ENCODE results near the gene ROR1. TPM values are rescaled to one million over a fixed set of nuclear protein-coding genes. Genes with fewer than 3 reads are reported as not detected.

ROR1 gene
- total RNA-seq, 1 donor from 2014 or later: 11.0 TPM

DNA sequence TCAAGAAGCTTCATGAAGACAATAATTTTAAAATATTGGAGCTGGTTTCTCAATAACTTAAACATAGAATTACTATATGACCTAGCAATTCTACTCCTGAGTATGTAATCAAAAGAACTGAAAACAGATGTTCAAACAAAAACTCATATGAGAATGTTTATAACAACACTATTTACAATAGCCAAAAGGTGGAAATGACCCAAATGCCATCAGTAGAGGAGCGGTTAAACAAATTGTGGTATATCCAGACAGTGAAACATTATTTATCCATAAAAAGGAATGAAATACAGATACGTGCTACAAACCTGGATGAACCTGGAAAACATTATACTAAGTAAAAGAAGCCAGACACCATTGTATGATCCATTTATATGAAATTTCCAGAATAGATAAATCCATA lies 366.8 kb downstream of the ROR1 start:
- Mint-ChIP-seq H3K9me3 (peaks cover 4% of the 10 kb centered on the region), H3K4me3 (no peak overlapping the region), H3K36me3 (ENCODE audit: low read depth) (peaks cover 9% of the 10 kb centered on the region), H3K27ac (ENCODE audit: unreplicated experiment) (no peak overlapping the region), H3K4me1 (peaks cover 7% of the 10 kb centered on the region), H3K27me3 (ENCODE audit: low read depth) (no peaks in the 10 kb centered on the region)
- TF ChIP-seq, protein P1, sequence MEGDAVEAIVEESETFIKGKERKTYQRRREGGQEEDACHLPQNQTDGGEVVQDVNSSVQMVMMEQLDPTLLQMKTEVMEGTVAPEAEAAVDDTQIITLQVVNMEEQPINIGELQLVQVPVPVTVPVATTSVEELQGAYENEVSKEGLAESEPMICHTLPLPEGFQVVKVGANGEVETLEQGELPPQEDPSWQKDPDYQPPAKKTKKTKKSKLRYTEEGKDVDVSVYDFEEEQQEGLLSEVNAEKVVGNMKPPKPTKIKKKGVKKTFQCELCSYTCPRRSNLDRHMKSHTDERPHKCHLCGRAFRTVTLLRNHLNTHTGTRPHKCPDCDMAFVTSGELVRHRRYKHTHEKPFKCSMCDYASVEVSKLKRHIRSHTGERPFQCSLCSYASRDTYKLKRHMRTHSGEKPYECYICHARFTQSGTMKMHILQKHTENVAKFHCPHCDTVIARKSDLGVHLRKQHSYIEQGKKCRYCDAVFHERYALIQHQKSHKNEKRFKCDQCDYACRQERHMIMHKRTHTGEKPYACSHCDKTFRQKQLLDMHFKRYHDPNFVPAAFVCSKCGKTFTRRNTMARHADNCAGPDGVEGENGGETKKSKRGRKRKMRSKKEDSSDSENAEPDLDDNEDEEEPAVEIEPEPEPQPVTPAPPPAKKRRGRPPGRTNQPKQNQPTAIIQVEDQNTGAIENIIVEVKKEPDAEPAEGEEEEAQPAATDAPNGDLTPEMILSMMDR (conservative IDR thresholded peaks at IDR 0.05): no peak
- no peak for DNase-seq (ENCODE audit: low read depth, low spot score)

DNA sequence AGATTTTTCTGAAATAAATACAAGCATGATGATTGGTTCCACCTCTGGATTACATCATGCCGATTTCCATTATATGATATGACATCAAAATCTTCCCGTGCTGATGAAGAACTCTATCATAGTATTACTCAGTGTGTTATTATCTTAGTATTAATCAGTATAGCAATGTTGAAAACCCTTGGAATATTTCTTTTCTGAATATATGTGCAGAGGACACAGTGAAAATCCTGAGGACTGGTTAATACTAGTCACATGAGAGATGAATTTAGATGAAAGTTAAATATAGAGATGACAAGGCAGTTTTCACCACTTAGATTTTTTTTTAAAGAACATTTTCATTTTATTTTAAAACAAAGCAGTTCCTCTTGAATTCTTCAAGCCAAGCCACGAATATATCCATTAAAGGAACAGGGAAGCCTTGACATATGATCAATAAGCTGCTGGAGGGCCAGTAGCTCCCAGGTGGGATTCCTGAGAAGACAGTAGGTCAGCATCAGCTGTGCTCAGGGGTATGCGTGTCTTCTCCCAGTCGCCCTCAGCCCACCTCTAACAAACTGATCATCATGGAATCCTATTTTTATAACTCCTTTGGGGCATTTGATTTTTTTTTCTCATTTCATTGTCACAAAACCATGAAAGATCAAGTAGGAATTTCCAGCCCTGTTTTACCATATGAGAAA lies 373.4 kb downstream of the ROR1 start:
- H3K27me3 Mint-ChIP-seq (ENCODE audit: low read depth): no peaks in the 10 kb centered on the region
- H3K27ac Mint-ChIP-seq (ENCODE audit: unreplicated experiment): no peak overlapping the region
- DNase-seq (ENCODE audit: low read depth, low spot score): no peak
- H3K36me3 Mint-ChIP-seq (ENCODE audit: low read depth): peaks cover 7% of the 10 kb centered on the region
- no peaks in the 10 kb centered on the region for H3K4me1 Mint-ChIP-seq
- no peaks in the 10 kb centered on the region for H3K9me3 Mint-ChIP-seq
- no peak overlapping the region for H3K4me3 Mint-ChIP-seq
- TF ChIP-seq, protein P1 (conservative IDR thresholded peaks at IDR 0.05): no peak

DNA sequence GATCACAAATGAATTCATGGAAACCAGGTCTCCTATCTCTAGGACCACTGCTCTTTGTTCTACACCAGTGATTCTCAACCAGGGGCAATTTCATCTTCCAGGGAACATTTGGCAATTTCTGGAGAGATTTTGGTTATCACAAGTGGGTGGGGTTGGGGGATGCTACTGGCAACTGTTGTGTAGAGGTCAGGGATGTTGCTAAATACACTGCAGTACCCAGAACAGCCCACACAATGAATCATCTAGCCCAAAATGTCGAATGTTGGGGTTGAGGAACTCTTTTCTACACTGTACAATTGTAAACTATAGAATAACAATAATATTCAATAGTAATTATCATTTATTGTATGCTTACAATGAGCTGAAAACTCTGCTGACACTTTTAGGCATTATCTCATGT lies 373.9 kb downstream of the ROR1 start:
- H3K9me3 Mint-ChIP-seq: no peaks in the 10 kb centered on the region
- H3K27me3 Mint-ChIP-seq (ENCODE audit: low read depth): no peaks in the 10 kb centered on the region
- H3K27ac Mint-ChIP-seq (ENCODE audit: unreplicated experiment): no peak overlapping the region
- no peak overlapping the region for H3K4me3 Mint-ChIP-seq
- H3K36me3 Mint-ChIP-seq (ENCODE audit: low read depth): peaks cover 7% of the 10 kb centered on the region
- DNase-seq (ENCODE audit: low read depth, low spot score): no peak
- TF ChIP-seq, protein P1 (conservative IDR thresholded peaks at IDR 0.05): no peak
- H3K4me1 Mint-ChIP-seq: no peaks in the 10 kb centered on the region

DNA sequence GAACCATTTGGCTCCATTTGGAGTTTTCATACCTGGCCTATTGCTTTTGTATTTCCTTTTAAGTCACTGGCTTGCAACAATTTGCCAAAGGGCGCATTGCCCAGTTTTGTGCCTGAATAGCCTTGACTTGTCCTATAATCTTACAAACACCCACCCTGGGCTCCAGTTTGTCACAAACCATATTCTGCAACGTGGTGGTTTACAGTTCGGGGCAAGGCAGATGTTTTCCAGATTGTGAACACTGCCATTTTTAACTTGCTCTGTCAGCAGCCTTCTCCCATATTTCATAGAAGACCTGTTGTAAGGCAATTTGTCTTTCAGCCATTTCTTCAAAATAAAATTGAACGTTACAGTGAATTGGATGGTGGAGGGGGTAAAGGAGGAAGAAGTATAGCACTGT lies 376.4 kb downstream of the ROR1 start:
- Mint-ChIP-seq H3K36me3 (ENCODE audit: low read depth) (peaks cover 4% of the 10 kb centered on the region), H3K27ac (ENCODE audit: unreplicated experiment) (no peak overlapping the region), H3K27me3 (ENCODE audit: low read depth) (no peaks in the 10 kb centered on the region), H3K4me1 (peaks cover 11% of the 10 kb centered on the region), H3K9me3 (no peaks in the 10 kb centered on the region), H3K4me3 (no peak overlapping the region)
- TF ChIP-seq, protein P1 (conservative IDR thresholded peaks at IDR 0.05): no peak
- no peak for DNase-seq (ENCODE audit: low read depth, low spot score)

DNA sequence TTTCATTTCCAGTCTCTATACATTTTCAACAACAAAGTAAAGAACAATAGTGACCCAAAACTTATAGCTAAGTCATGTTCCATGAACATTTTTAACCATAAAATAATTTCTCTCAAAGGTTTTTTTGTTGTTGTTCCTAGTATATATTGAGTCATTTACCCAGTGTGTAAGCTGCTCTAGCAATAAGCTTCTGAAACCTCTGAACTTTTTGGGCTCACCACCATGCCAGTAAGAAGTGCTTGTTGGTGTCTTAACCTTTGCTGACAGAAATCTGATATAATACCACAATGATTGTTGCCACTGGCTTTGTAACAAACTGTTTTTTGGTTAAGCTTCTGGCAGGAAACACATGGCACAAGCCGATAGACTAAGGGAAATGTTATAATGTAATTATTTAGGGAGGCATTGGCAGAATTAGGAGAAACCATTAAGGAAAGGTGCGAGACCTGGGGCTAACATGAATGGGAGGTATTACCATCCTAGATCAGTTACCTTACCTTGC lies 377.0 kb downstream of the ROR1 start:
- peaks cover 4% of the 10 kb centered on the region for H3K36me3 Mint-ChIP-seq (ENCODE audit: low read depth)
- no peaks in the 10 kb centered on the region for H3K27me3 Mint-ChIP-seq (ENCODE audit: low read depth)
- no peak overlapping the region for H3K27ac Mint-ChIP-seq (ENCODE audit: unreplicated experiment)
- no peak for DNase-seq (ENCODE audit: low read depth, low spot score)
- peaks cover 16% of the 10 kb centered on the region for H3K4me1 Mint-ChIP-seq
- H3K9me3 Mint-ChIP-seq: no peaks in the 10 kb centered on the region
- H3K4me3 Mint-ChIP-seq: no peak overlapping the region
- TF ChIP-seq, protein P1 (conservative IDR thresholded peaks at IDR 0.05): no peak

Data from neural crest cell (in vitro differentiated cells).